ENCODE measurements around the gene DDHD1.
"Not testable (repeated sequence)": the region's sequence is repeated elsewhere in the genome, so short reads cannot be mapped to it uniquely, and the experiment has no call there.

Gene DDHD1

GRCh38 chr14:53093206-53093605 lies 59.9 kb downstream of the DDHD1 start:
- Histone ChIP-seq H3K4me1 (ENCODE audit: insufficient read depth, poor library complexity, severe bottlenecking) (peaks cover 4% of the 10 kb centered on the region), H3K9me3 (ENCODE audit: severe bottlenecking) (no peaks in the 10 kb centered on the region), H3K27me3 (ENCODE audit: insufficient read depth, poor library complexity, severe bottlenecking) (no peaks in the 10 kb centered on the region), H3K36me3 (ENCODE audit: low read depth) (peaks cover 9% of the 10 kb centered on the region; the same call in 1 of the 2 replicates), H3K27ac (ENCODE audit: poor library complexity, severe bottlenecking) (no peak overlapping the region), H3K4me3 (ENCODE audit: severe bottlenecking) (no peak overlapping the region)
- TF ChIP-seq CTCF (IDR thresholded peaks at IDR 0.05; ENCODE audit: poor library complexity, severe bottlenecking) = no peak
- DNase-seq (ENCODE audit: low spot score) (no peak), ATAC-seq (ENCODE audit: low read depth) (no peak)

GRCh38 chr14:53090853-53091252 lies 62.3 kb downstream of the DDHD1 start:
- no peak for TF ChIP-seq CTCF (IDR thresholded peaks at IDR 0.05; ENCODE audit: poor library complexity, severe bottlenecking)
- Histone ChIP-seq H3K36me3 (ENCODE audit: low read depth) (peaks cover 5% of the 10 kb centered on the region; the same call in 1 of the 2 replicates), H3K4me3 (ENCODE audit: severe bottlenecking) (no peak overlapping the region), H3K4me1 (ENCODE audit: insufficient read depth, poor library complexity, severe bottlenecking) (peaks cover 4% of the 10 kb centered on the region), H3K27me3 (ENCODE audit: insufficient read depth, poor library complexity, severe bottlenecking) (no peaks in the 10 kb centered on the region), H3K27ac (ENCODE audit: poor library complexity, severe bottlenecking) (no peak overlapping the region), H3K9me3 (ENCODE audit: severe bottlenecking) (no peaks in the 10 kb centered on the region)
- no peak for ATAC-seq (ENCODE audit: low read depth)
- no peak for DNase-seq (ENCODE audit: low spot score)

GRCh38 chr14:53084954-53085353 lies 68.2 kb downstream of the DDHD1 start:
- H3K4me3 ChIP-seq (ENCODE audit: severe bottlenecking); H3K27me3 ChIP-seq (ENCODE audit: insufficient read depth, poor library complexity, severe bottlenecking); H3K9me3 ChIP-seq (ENCODE audit: severe bottlenecking); H3K36me3 ChIP-seq (ENCODE audit: low read depth); ATAC-seq (ENCODE audit: low read depth); H3K4me1 ChIP-seq (ENCODE audit: insufficient read depth, poor library complexity, severe bottlenecking); DNase-seq (ENCODE audit: low spot score); H3K27ac ChIP-seq (ENCODE audit: poor library complexity, severe bottlenecking): not testable (repeated sequence)

- Histone ChIP-seq H3K27me3 (ENCODE audit: insufficient read depth, poor library complexity, severe bottlenecking) (no peaks in the 10 kb centered on the region), H3K4me3 (ENCODE audit: severe bottlenecking) (no peak overlapping the region), H3K36me3 (ENCODE audit: low read depth) (peaks cover 8% of the 10 kb centered on the region; the same call in 1 of the 2 replicates), H3K9me3 (ENCODE audit: severe bottlenecking) (no peaks in the 10 kb centered on the region), H3K27ac (ENCODE audit: poor library complexity, severe bottlenecking) (no peak overlapping the region), H3K4me1 (ENCODE audit: insufficient read depth, poor library complexity, severe bottlenecking) (peaks cover 11% of the 10 kb centered on the region)
- DNase-seq (ENCODE audit: low spot score) (no peak), ATAC-seq (ENCODE audit: low read depth) (no peak)
- no peak for TF ChIP-seq CTCF (IDR thresholded peaks at IDR 0.05; ENCODE audit: poor library complexity, severe bottlenecking)
These were observed 88.6 kb downstream of the DDHD1 start for GRCh38 chr14:53064475-53064874.

GRCh38 chr14:53062856-53063255 lies 90.3 kb downstream of the DDHD1 start:
- H3K4me1 ChIP-seq (ENCODE audit: insufficient read depth, poor library complexity, severe bottlenecking) = peaks cover 11% of the 10 kb centered on the region
- no peak for DNase-seq (ENCODE audit: low spot score)
- TF ChIP-seq CTCF (IDR thresholded peaks at IDR 0.05; ENCODE audit: poor library complexity, severe bottlenecking) = no peak
- no peak overlapping the region for H3K4me3 ChIP-seq (ENCODE audit: severe bottlenecking)
- ATAC-seq (ENCODE audit: low read depth) = no peak
- H3K36me3 ChIP-seq (ENCODE audit: low read depth) = peaks cover 8% of the 10 kb centered on the region; the same call in 1 of the 2 replicates
- H3K27me3 ChIP-seq (ENCODE audit: insufficient read depth, poor library complexity, severe bottlenecking) = no peaks in the 10 kb centered on the region
- H3K9me3 ChIP-seq (ENCODE audit: severe bottlenecking) = no peaks in the 10 kb centered on the region
- no peak overlapping the region for H3K27ac ChIP-seq (ENCODE audit: poor library complexity, severe bottlenecking)

Data from RWPE2 (cell line).